Ovary (tissue), 3 donors: ENCODE data around the gene MAP7.

Experiments used
- POLR2A ChIP-seq: fragments of 450-650 bp; IDR thresholded peaks from one replicate; pipeline ENCODE4 v1.6.1; 2017; ENCODE audit warnings: antibody characterized with exemption, mild to moderate bottlenecking, moderate library complexity
- TF ChIP-seq, protein P1 (sequence below), 3 donors: fragments of 450-650 bp in 2 of 3; fragments of 200-600 bp in 1 of 3; IDR thresholded peaks; one replicate each; pipeline versions ENCODE4 v1.5.1 to v1.8.0; 2016 to 2022; ENCODE audit warnings: antibody characterized with exemption in 3 of 3, mild to moderate bottlenecking in 1 of 3
- donor health status: DM: no; HTN: no; CAD: no.

DNA sequence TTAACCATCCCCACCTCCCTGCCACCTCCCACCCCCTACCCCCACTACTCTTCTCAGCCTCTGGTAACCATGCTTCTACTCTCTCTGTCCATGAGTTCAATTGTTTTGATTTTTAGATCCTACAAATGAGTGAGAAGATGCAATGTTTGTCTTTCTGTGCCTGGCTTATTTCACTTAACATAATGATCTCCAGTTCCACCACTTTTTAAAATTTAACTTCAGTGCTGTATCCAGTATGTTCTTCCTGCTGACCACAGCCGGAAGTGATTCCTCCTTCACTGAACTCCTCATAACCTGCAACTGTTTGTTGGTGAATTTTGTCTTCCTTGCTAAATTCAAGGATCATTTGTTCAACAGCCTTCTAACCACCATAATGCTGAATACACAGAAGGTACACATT, 3.9 kb downstream of the MAP7 start:
- TF ChIP-seq, protein P1, sequence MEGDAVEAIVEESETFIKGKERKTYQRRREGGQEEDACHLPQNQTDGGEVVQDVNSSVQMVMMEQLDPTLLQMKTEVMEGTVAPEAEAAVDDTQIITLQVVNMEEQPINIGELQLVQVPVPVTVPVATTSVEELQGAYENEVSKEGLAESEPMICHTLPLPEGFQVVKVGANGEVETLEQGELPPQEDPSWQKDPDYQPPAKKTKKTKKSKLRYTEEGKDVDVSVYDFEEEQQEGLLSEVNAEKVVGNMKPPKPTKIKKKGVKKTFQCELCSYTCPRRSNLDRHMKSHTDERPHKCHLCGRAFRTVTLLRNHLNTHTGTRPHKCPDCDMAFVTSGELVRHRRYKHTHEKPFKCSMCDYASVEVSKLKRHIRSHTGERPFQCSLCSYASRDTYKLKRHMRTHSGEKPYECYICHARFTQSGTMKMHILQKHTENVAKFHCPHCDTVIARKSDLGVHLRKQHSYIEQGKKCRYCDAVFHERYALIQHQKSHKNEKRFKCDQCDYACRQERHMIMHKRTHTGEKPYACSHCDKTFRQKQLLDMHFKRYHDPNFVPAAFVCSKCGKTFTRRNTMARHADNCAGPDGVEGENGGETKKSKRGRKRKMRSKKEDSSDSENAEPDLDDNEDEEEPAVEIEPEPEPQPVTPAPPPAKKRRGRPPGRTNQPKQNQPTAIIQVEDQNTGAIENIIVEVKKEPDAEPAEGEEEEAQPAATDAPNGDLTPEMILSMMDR (IDR thresholded peaks at IDR 0.05), result no peak
- TF ChIP-seq POLR2A, result no peak
